Measurements from ENCODE around the gene CASZ1. TPM values are rescaled to one million over a fixed set of nuclear protein-coding genes. Genes with fewer than 3 reads are reported as not detected.

The CASZ1 gene
- polyA plus RNA-seq, 3 donors = 0.30 to 3.7 (median 0.50) TPM

- Mint-ChIP-seq H3K9me3 (no peaks in the 10 kb centered on the region), H3K36me3 (no peaks in the 10 kb centered on the region), H3K27me3 (ENCODE audit: low read depth in 3 of 3) (peaks cover 4 to 10% (median 4%) of the 10 kb centered on the region in 3 donors), H3K27ac (no peak overlapping the region), H3K4me1 (no peaks in the 10 kb centered on the region), H3K4me3 (no peak overlapping the region)
- intact Hi-C loops (cut with micrococcal nuclease) = no loop called here
- Histone ChIP-seq H3K9ac (ENCODE audit: insufficient read depth, low read length, poor library complexity, severe bottlenecking) (no peak overlapping the region), H3K9me3 (replicated peaks in 1 of 2; ENCODE audit: control insufficient read depth in 1 of 2, insufficient read depth in 1 of 2, low read length in 2 of 2) (no peaks in the 10 kb centered on the region), H3K27me3 (ENCODE audit: control insufficient read depth in 2 of 2, insufficient read depth in 2 of 2, low read length in 2 of 2) (no peaks in the 10 kb centered on the region), H3K4me2 (replicated peaks; ENCODE audit: extremely low read depth, low read length, poor library complexity, severe bottlenecking) (no peak overlapping the region), H3K36me3 (replicated peaks in 1 of 2; ENCODE audit: control insufficient read depth in 1 of 2, insufficient read depth in 2 of 2, low read length in 2 of 2) (no peaks in the 10 kb centered on the region), H3K4me3 (replicated peaks in 1 of 3; ENCODE audit: low read depth in 2 of 3, low read length in 3 of 3) (no peak overlapping the region), H2AFZ (ENCODE audit: insufficient read depth, low read depth, low read length, poor library complexity, severe bottlenecking) (no peak overlapping the region), H3K27ac (ENCODE audit: low read depth in 1 of 2, low read length in 2 of 2) (no peak overlapping the region), H3K79me2 (ENCODE audit: insufficient read depth, low read length) (no peaks in the 10 kb centered on the region), H4K20me1 (ENCODE audit: insufficient read depth, low read length) (no peaks in the 10 kb centered on the region), H3K4me1 (ENCODE audit: control insufficient read depth in 1 of 2, insufficient read depth in 2 of 2, low read length in 2 of 2) (no peaks in the 10 kb centered on the region)
- DNase-seq = no peak
- no peak for TF ChIP-seq CTCF (IDR thresholded peaks at IDR 0.05)
- 84% methylated on average over 3 of the region's 6 CpGs for WGBS (ENCODE audit: insufficient coverage)
These were observed 56.3 kb downstream of the CASZ1 start for GRCh38 chr1:10740123-10740522.

GRCh38 chr1:10739589-10739988 lies 56.9 kb downstream of the CASZ1 start:
- no peak overlapping the region for H3K4me2 ChIP-seq (replicated peaks; ENCODE audit: extremely low read depth, low read length, poor library complexity, severe bottlenecking)
- no peak for DNase-seq
- no peaks in the 10 kb centered on the region for H3K36me3 ChIP-seq (replicated peaks in 1 of 2; ENCODE audit: control insufficient read depth in 1 of 2, insufficient read depth in 2 of 2, low read length in 2 of 2)
- no peaks in the 10 kb centered on the region for H3K9me3 Mint-ChIP-seq
- H3K9me3 ChIP-seq (replicated peaks in 1 of 2; ENCODE audit: control insufficient read depth in 1 of 2, insufficient read depth in 1 of 2, low read length in 2 of 2) = no peaks in the 10 kb centered on the region
- H3K4me3 ChIP-seq (replicated peaks in 1 of 3; ENCODE audit: low read depth in 2 of 3, low read length in 3 of 3) = no peak overlapping the region
- H3K4me3 Mint-ChIP-seq = no peak overlapping the region
- no peaks in the 10 kb centered on the region for H3K4me1 ChIP-seq (ENCODE audit: control insufficient read depth in 1 of 2, insufficient read depth in 2 of 2, low read length in 2 of 2)
- no peak for TF ChIP-seq CTCF (IDR thresholded peaks at IDR 0.05)
- H2AFZ ChIP-seq (ENCODE audit: insufficient read depth, low read depth, low read length, poor library complexity, severe bottlenecking) = no peak overlapping the region
- peaks cover 4 to 10% (median 4%) of the 10 kb centered on the region in 3 donors for H3K27me3 Mint-ChIP-seq (ENCODE audit: low read depth in 3 of 3)
- H3K36me3 Mint-ChIP-seq = no peaks in the 10 kb centered on the region
- H4K20me1 ChIP-seq (ENCODE audit: insufficient read depth, low read length) = no peaks in the 10 kb centered on the region
- H3K4me1 Mint-ChIP-seq = no peaks in the 10 kb centered on the region
- intact Hi-C loops (cut with micrococcal nuclease) = no loop called here
- H3K9ac ChIP-seq (ENCODE audit: insufficient read depth, low read length, poor library complexity, severe bottlenecking) = no peak overlapping the region
- WGBS (ENCODE audit: insufficient coverage) = 80% methylated on average over 5 of the region's 8 CpGs
- no peaks in the 10 kb centered on the region for H3K79me2 ChIP-seq (ENCODE audit: insufficient read depth, low read length)
- H3K27ac ChIP-seq (ENCODE audit: low read depth in 1 of 2, low read length in 2 of 2) = no peak overlapping the region
- H3K27me3 ChIP-seq (ENCODE audit: control insufficient read depth in 2 of 2, insufficient read depth in 2 of 2, low read length in 2 of 2) = no peaks in the 10 kb centered on the region
- no peak overlapping the region for H3K27ac Mint-ChIP-seq

Measured in CD14-positive monocyte (primary cell).